Loucy (cell line): ENCODE data around the gene AVL9.

Source experiments
- EZH2phosphoT487 ChIP-seq: fragments of 200-600 bp; IDR thresholded peaks from 2 replicates; pipeline ENCODE4 v1.6.1; 2018; ENCODE audit warnings: antibody characterized with exemption, mild to moderate bottlenecking, moderate library complexity, borderline replicate concordance
- TF ChIP-seq, protein P1 (sequence below): fragments of 200-600 bp; sonication (generic); conservative IDR thresholded peaks from 2 replicates; pipeline ENCODE4 v1.5.1; 2014; ENCODE audit warnings: mild to moderate bottlenecking, antibody characterized with exemption, low read length

DNA sequence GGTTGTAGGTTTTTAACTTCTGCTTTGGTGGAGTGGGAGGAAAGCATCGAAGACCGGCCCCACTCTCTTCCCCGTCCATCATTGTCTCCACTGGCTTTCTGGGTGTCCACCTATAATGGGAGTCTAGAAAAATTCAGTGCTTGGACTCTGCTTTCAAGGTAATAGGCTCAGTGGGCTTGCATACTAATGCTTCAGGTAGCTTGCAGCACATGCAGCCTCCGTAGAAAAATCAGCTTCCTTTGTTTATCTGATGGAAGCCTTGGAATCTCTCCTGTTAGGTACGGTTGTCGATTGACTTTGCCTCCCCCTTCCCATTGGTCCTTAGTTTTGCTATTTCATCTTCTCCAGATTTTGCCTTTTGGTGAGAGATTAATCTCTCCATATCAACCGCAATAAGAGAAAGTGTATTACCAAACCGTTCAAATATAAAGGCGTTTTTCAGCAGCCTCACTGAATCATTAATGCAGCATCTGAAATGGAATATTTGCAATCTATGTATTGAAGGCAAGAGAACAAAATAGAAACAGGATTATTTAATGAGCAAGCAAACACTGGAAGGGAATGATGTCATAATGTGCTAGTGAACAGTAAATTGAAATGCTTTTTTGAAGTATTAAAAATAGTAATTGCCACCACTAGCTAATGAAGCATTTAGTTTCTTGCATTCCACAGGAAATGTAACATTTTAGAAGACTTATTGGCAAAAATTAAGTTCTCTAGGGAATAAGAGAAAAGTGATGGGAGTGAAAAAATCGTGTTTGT lies 944 bp downstream of the AVL9 start:
- TF ChIP-seq, protein P1, sequence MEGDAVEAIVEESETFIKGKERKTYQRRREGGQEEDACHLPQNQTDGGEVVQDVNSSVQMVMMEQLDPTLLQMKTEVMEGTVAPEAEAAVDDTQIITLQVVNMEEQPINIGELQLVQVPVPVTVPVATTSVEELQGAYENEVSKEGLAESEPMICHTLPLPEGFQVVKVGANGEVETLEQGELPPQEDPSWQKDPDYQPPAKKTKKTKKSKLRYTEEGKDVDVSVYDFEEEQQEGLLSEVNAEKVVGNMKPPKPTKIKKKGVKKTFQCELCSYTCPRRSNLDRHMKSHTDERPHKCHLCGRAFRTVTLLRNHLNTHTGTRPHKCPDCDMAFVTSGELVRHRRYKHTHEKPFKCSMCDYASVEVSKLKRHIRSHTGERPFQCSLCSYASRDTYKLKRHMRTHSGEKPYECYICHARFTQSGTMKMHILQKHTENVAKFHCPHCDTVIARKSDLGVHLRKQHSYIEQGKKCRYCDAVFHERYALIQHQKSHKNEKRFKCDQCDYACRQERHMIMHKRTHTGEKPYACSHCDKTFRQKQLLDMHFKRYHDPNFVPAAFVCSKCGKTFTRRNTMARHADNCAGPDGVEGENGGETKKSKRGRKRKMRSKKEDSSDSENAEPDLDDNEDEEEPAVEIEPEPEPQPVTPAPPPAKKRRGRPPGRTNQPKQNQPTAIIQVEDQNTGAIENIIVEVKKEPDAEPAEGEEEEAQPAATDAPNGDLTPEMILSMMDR, result no peak
- TF ChIP-seq EZH2phosphoT487, result no peak
